Kasumi-1 (cell line): ENCODE results near the gene DUS3L.
"Not testable (repeated sequence)": the region's sequence is repeated elsewhere in the genome, so short reads cannot be mapped to it uniquely, and the experiment has no call there.

Experiments used
- DNase-seq, 2 experiments: peaks; one replicate each; lab custom pipeline; 2025; lab: John Stamatoyannopoulos, UW

DUS3L gene

DNA sequence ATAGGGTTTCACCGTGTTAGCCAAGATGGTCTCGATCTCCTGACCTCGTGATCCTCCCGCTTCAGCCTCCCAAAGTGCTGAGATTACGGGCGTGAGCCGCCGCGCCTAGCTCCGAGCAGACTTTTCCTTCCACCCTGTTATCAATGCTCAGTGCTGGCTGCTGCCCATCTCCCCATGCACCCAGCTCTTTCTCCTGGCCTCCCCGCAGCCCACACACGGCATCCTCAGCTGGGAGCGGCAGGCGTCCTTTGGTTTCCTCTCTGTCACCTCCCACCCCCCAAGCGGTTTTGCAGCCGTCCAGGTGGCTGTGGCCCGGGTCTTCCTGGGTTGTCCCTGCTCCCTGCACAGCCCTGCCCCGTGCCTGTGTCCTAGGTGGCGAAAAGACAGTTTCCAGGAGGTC lies 18.5 kb downstream of the DUS3L start:
- DNase-seq = no peak

DNA sequence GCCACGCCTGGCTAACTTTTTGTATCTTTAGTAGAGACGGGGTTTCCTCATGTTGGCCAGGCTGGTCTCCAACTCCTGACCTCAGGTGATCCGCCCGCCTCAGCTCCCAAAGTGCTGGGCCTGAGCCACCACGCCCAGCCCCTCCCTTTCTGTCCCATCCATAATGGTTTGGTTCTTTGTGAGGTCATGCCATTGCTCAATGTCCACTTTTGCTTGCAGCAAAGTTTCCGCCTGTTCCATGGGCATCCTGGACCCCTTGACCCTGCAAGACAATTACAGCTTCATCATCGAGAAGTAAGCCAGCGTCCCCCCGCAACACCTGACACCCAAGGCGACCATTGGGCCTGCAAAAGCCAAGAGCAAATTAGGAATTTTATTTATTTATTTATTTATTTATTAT lies 23.0 kb downstream of the DUS3L start:
- DNase-seq = no peak

DNA sequence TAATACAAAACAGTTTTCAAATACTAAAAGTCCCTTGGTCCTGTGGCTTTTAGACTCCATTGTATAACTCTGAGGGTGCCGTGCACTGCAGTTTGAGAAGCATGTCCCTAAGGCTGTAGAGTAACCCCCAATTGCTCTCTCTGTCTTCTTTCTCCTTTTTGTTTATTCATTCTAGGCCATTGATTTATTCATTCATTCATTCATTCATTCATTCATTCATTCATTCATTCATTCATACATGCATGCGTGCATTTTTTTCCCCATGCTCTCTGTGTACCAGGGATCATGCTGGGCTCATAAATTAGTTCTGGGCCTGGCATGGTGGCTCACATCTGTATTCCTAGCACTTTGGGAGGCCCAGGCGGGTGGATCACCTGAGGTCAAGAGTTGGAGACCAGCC lies 25.7 kb downstream of the DUS3L start:
- no peak for DNase-seq

DNA sequence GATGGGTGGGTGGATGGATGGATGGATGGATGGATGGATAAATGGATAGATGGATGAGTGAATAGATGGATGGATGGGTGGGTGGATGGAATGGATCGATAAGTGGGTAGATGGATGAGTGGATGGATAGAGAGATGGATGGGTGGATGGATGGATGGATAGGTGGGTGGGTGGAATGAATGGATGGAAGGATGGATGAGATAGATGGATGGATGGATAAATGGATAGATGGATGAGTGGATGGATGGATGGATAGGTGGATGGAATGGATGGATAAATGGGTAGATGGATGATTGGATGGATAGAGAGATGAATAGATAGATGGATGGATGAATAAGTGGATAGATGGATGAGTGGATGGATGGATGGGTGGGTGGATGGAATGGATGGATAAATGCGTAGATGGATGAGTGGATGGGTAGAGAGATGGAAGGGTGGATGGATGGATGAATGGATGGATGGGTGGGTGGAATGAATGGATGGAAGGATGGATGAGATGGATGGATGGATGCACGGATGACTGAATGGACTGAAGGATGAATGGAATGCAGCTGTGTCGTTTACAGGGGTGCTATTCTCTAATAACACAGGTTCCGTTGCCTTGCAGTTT lies 28.2 kb downstream of the DUS3L start:
- DNase-seq = no peak

DNA sequence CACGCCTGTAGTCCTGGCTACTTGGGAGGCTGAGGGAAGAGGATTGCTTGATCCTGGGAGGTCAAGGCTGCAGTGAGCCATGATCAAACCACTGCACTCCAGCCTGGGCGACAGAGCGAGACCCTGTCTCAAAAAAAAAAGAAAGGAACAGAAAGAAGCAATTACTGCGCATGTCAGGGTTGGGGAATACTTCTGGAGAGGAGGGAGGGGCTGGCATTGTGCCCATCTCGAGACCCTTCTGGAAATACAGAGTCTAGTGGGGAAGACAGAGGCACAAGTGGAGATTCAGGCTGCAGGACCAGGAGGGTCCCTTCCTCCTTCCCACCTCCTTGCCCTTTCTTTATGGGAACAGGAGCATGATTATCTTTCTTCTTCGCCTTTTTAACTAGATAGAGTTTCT lies 37.2 kb downstream of the DUS3L start:
- DNase-seq = no peak

DNA sequence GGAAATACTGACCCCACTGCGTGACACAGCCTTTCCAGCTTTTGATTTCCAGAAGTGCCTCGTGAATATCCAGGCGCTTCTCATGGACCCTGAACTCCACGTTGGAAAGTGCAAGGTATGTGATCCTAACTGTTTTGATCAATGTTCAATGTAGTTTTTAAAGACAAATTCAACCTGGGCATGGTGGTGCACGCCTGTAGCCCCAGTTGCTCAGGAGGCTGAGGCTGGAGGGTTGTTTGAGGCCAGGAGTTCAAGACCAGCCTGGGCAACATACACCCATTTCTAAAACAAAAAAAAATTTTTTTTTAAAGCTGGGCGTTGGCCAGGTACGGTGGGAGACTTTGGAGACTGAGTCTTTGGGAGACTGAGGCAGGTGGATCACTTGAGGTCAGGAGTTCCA lies 39.3 kb downstream of the DUS3L start:
- DNase-seq = no peak

DNA sequence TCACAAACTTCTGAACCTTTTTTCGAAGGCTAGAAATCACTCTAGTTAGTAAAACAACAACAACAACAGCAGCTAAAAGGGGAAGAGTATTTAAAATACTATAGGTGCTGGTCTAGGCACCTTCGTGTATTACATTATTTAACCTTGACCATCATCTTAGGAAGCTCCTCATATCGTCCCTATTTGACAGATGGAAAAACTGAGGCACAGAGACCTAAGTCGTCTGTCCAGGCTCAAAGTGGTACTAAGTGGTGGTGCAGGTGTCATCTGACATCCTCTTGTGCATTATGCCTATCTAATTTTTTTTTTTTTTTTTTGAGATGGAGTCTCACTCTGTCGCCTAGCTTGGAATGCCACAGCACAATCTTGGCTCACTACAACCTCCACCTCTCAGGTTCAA lies 41.5 kb downstream of the DUS3L start:
- no peak for DNase-seq

DNA sequence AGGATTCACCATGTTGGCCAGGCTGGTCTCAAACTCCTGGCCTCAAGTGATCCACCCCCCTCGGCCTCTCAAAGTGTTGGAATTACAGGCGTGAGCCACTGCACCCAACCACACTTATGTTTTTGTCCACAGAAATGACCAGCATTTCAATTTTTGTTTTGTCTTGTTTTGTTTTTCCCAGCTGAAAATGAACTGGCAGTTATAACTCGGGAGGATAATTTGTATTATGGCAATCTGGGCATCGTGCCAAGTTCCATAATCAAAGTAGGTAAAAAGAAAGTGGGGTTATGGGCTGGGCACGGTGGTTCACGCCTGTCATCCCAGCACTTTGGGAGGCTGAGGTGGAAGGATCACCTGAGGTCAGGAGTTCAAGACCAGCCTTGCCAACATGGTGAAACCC lies 42.0 kb downstream of the DUS3L start:
- not testable (repeated sequence) for DNase-seq

DNA sequence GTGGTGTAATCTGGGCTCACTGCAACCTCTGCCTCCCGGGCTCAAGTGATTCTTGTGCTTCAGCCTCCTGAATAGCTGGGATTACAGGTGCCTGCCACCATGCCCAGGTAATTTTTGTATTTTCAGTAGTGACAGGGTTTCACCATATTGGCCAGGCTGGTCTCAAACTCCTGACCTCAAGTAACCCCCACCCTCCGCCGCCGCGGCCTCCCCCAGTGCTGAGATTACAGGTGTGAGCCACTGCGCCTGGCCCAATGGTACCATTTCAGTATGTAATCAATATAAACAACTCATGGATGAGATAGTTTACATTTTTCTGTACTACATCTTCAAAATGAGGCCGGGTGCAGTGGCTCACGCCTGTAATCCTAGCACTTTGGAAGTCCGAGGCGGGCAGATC lies 46.0 kb downstream of the DUS3L start:
- not testable (repeated sequence) for DNase-seq

DNA sequence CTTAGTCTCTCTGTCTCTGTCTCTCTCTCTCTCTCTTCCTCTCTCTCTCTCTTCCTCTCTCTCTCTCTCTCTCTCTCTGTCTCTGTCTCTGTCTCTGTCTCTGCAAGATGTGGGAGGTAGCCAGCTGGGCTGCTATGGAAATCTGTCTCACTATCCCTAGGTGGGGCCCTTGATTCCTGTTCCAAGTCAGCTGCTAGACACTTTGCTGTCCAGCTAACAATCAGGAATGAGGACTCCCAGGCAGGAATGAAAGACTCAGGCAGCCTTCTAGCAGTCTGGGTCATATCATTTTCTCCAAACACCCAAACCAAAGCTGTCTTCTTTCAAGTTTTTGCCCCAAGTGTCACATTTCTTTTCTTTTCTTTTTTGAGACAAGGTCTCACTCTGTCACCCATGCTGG lies 47.3 kb downstream of the DUS3L start:
- no peak for DNase-seq

DNA sequence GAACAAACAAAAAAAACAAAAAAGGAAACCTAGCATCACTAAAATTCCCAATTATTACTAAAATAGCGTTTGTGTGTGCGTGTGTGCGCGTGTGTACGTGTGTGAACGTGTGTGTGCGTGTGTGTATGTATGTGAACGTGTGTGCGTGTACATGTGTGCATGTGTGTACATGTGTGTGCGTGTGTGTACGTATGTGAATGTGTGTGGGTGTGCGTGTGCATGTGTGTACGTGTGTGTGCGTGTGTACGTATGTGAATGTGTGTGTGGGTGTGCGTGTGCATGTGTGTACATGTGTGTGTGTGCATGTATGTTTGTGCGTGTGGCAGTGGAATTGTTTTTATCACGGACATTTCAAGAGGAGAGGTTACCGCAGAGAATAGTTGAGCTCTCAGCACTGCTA lies 48.9 kb downstream of the DUS3L start:
- no peak for DNase-seq

DNA sequence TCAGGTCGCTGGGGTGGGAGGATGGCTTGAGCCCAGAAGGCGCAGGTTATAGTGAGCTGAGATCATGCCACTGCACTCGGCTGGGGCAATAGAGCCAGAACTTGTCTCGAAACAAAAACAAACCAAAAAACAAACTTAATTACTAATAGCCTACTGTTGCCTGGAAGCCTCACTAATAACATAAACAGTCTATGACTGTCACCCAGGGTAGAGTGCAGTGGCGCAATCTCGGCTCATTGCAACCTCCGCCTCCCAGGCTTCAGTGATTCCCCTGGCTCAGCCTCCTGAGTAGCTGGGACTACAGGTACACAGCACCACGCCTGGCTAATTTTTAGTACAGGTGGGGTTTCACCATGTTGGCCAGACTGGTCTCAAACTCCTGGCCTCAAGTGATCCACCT lies 52.5 kb downstream of the DUS3L start:
- DNase-seq = no peak
